AG08395 (cell line): ENCODE data around the gene EIF2S3B.

Source experiments
- DNase-seq: peaks from one replicate; pipeline ENCODE4 v3.0.0; 2012; ENCODE audit warnings: mixed read lengths, low spot score

Gene EIF2S3B

DNA sequence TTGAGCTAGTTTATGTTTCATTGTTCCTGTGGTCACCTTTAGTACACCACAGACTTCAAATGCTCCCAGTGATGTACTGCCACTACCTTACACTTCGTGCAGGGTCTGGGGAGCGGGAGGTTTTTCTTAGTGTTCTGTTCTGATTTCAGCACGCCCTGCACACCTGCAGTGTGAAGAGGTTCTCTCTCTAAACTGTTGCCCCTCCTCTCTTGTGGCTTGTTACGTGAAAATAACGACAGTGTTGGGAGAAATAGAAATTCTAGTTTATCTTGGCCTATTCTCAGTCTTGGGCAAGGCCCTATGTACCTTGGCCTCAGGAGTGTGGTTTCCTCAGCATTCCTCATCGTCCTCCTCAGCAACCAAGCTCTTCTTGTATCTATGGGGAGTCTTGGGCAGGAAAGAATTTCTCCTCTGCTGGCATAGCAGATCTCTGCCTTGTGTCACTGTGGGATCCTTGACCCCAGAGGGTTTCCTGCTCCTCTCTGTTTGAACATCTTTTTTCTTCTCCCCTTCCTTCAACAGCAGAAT lies 48.6 kb downstream of the EIF2S3B start:
- no peak for DNase-seq

- DNase-seq: no peak
Observed at GRCh38 chr12:10554756-10555481, 49.2 kb downstream of the EIF2S3B start.

DNA sequence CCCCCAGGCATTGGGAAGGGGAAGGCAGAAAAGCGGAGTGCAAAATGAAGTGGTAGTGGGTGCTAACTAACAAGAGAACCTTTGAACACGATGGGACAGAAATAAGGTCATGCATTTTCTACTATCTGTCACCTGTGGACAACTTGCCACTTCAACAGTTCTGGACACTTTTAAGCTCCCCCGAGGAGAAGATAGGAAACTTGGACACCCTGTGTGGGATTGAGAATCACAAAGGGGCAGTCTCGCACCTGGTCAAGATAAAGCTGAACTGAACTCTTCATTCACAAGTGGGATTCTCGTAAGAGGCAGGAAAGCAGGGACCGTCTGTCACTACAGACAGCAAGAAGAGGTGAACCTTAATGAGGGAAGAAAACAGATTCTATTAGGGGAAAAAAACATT lies 51.6 kb downstream of the EIF2S3B start:
- DNase-seq: no peak

- DNase-seq: no peak
Observed at GRCh38 chr12:10557766-10558165, 52.1 kb downstream of the EIF2S3B start.
